Ramos (cell line): ENCODE measurements around the gene CLEC1A.

Experiments used
- in situ Hi-C: fragments of 300-500 bp; cut with MboI; formaldehyde crosslinking; loops from one replicate; pipeline ENCODE4 v1.14.3; 2022; ENCODE audit warnings: low sequenced_read_pairs; ENCODE audit not compliant: unreplicated experiment

Gene CLEC1A

GRCh38 chr12:10102322-10102721 is 3.5 kb upstream of the CLEC1A start:
- in situ Hi-C loops: no loop called here

DNA sequence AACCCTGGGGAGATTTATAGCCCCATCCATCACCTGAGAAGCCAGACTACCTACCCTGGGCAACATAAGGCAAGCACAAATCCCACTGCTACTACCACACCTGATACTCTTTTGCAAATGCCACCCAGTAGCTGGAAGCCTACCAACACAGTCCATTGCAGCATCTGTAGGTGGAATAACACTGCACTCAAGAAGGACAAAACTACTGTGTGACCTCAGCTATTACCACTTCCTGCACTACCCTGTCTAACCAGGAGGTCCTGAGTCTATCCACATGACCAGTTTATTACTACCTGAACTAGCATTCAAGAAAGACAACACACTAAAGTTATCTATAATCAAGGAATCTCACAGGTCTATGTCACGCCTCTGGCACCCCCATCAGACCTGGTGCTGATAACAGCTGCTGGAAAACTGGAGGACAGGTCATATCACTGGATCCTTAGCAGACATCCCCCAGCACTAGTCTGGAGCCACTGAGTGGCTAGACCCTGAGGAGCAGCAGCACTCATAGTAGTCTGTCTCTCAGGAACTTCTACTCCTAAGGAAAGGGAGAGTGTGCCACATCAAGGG is 2.9 kb upstream of the CLEC1A start:
- in situ Hi-C loops: no loop called here

DNA sequence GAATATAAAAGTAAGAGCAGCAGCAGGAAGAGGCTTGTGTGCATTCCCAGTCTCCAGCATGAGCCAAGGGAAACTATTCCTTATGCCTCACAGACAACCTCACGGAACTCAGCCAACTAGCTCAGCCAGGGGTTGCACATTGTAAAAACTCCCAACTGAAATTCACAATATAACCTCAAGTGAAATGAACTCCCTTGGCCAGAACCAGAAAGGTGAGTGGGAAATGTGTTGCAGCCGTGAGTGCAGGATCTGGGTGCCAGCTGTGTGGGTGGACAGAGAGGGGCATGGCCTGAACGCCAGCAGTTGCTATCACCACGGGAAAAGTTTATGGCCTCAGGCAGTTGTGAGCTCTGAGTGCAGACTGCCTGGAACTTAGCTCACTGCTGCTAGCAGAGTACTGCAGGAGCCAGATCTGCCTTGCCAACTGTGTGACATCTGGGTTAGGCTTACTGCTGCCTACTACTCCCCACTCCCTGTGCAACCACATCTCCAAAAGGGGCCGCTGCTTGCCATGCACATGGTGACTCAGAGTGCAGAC is 2.3 kb upstream of the CLEC1A start:
- in situ Hi-C loops: no loop called here

DNA sequence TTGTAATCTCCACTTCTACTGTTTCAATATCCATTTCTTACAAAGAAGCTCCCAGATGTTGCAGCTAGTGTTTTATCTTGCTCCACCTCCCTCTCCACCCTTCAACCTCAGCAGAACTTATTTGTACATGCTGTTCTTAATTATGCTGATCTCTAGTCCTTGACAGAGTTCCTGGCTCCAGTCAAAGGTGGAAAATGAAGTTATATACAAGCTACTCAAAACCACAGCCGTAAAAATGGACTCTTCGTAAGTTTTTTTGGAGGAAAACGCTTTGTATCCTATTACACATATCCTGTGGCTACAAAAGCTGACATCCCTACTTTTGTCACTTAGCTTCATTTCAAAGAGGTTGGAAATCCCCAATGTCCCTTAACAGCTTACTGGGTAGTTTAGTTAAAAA is 1.3 kb downstream of the CLEC1A start:
- in situ Hi-C loops: no loop called here

GRCh38 chr12:10095971-10096370 is 2.8 kb downstream of the CLEC1A start:
- in situ Hi-C loops: no loop called here

DNA sequence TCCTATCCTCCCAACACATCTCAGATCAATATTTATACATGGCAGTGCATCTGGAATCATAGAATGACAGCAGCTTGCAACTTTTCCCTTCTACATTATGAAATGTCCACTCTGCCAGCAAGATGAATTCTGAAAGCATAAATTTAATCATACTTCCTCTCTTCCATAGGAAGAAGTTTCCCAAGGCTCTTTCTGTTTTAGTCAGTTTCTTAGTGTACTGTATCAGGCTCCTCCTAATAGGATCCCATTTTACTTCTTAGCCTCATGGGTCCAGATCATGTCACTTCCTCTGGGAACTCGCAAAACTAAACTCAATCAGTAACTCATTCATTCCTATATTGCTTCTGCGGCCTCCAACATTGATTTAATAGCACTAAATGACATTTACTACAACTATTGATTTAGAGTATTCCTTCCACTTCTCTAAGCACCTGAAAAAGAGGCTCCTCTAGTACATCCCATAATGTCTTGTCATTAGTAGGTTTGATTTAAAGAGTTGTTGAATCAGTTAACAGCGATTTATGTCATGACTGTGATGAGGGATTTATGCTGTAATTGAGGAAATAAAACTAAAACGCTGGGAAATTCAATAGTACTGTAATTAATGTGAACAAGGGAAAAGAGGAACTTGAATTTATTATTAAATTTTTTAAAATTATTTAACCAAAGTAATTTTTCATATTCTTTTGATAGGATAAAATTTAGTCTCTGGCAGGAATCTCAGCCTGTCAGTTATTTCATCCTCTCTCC is 4.0 kb downstream of the CLEC1A start:
- in situ Hi-C loops: no loop called here

DNA sequence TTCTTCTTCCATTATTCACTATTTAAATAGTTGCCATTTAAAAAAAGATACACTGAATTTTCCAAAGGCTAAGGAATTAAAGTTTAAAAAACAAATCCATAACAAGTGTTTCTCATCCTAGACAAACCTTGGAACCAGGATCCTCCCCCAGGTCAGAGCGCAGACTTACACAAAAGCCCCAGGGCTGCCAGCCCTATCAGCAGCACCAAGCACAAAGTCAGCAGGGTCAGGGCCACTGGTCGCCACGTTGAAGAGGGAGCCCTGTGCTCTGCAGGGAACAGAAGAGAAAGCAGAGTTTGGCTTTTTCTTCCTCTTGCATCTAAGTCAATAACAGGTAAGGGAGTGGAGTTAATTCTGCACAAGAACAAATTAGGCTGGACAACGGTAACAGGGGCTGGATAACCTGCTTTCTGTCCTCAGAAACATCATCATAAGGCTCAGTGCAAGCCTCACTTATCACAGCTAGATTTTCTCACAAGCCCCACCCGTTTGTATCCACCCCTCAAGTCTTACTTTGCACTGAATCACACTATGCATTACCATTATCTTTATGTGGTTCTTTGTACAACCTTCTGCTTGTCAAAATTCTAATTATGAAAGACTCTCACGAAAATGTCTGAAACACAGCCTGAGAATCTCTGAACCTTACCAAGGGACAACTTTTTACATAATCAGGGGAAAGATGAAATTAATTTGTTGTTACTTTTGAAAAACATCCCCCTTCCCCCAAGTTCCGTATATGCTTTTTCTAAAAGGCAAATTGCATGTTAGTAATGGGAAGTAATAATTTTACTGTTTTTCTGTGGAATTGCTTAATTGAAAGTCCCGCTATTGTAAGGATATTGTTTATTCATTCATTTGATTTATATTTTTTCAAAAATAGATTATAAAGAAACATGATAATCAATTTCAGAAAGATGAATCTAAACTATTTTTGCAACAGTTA is 9.6 kb downstream of the CLEC1A start:
- in situ Hi-C loops: no loop called here

GRCh38 chr12:10088031-10088430 is 10.8 kb downstream of the CLEC1A start:
- in situ Hi-C loops: no loop called here

DNA sequence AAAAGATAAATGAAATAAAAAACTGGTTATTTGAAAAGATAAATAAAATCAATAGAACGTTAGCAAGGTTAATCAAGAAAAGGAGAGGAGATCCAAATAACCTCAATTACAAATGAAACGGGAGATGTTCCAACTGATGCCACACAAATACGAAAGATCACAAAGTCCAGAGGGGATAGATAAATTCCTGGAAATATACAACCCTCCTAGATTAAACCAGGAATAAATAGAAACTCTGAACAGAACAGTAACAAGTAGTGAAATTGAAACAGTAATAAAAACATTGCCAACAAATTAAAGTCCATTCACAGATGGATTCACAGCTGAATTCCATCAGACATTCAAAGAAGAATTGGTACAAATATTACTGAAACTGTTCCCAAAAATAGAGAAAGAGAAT is 12.4 kb downstream of the CLEC1A start:
- in situ Hi-C loops: no loop called here

- in situ Hi-C loops: no loop called here
These were observed 14.1 kb downstream of the CLEC1A start for GRCh38 chr12:10084733-10085132.

DNA sequence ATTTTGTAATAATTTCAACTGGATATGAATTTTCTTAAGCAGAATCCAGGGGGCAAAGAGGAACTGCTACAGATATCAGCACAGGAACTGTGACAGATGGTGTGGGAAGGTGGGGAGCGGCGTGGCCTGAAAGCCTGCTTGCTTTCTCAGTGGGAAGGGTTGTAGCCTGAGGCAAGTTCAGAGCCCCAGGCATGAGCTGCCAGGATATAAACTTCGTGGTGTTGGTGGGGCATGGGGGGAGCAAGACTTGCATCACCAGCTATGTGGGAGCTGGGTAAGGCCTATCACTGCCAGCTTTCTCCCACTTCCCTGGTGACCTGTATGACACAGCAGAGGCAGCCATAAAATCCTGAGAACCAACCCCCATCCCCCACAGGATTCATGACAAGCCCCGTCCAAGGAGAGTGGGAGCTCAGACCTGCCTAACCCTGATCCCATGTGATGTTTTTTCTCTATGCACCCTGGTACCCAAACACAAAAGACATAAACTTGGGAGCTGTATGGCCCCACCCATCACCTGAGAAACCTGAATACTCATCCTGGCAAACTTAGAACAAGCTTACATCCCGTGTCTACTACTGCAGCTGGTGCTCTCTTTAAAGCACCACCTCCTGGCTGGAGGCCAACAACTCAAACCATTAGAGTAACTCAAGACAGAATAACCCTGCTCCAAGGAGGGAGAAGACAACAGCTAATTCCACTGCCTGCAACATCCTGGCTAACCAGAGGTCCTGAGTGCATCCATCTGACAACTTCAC is 16.5 kb downstream of the CLEC1A start:
- in situ Hi-C loops: no loop called here

DNA sequence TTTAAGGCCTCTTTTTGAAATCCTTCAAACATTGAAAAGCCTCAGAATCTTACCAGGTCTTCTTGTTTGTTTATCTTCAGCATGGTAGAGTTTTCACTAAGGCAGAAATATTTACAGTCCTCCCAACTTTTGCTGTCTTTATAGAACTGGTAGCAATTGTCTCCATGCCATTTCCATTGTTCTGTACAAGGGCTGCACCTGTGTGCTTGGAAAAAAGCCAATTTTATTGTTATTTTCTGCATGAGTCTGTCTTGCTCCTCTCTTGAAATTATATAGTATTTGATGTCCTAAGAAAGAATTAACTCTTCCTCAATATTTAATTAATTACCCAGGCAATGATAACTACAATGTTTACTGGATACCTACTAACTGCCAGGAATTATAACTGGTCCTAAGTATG is 23.3 kb downstream of the CLEC1A start:
- in situ Hi-C loops: no loop called here

- in situ Hi-C loops: no loop called here
These were observed 25.5 kb downstream of the CLEC1A start for GRCh38 chr12:10073261-10073660.

DNA sequence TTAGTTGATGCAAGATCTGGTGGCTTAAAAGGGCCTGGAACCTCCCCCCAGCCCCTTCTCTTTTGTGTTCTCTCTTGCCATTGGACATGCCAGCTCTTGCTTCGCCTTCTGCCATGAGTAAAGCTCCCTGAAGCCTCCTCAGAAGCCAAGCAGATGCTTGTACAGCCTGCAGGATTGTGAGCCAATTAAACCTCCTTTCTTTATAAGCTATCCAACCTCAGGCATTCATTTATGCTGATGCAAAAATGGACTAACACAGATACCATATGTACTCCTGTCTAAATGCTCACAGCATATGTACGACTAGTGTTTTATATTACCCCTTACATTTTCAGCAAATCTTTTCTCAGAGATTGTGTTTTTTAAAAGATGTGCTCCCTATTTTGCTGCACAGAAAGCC is 26.7 kb downstream of the CLEC1A start:
- in situ Hi-C loops: no loop called here

DNA sequence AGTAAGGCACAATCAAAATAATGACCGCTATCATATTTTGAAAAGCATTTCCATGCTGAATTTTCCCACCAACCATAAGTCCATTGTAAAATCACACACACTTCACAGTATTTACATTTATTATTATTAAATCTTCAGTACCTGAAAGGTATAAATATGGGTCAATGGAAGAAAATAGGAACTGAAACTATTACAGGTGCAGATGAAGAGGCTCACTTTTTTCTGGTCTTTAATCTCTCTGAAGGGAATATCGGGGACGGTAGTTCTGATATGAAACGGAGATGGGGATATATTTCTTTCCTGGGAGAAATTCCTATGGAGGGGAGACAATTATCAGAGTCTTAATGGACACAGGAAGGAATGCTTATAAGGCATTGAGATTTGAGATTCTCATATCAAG is 28.4 kb downstream of the CLEC1A start:
- in situ Hi-C loops: no loop called here

DNA sequence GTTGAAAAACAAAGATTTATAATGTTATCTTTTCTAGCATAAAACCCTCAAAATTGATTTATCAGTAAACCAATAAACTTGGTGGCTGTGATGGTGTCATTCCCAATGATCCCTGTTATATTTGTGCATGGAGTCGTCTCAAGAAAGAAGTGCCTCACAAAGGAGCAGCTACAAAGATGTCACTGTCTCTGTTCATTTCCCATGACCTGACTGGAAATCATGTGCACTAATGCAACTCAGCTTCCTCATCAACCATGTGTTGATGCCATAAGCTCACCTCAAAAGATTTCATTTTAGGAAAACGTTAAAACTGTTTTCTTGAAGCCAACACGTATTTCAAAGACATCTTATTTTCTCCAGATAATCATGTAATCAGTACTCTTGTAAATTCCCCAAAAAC is 28.8 kb downstream of the CLEC1A start:
- in situ Hi-C loops: no loop called here

GRCh38 chr12:10069099-10069498 is 29.7 kb downstream of the CLEC1A start:
- in situ Hi-C loops: no loop called here

- in situ Hi-C loops: no loop called here
These were observed 30.1 kb downstream of the CLEC1A start for GRCh38 chr12:10068644-10069043.

- in situ Hi-C loops: no loop called here
These were observed 30.8 kb downstream of the CLEC1A start for GRCh38 chr12:10067942-10068341.

GRCh38 chr12:10067264-10067663 is 31.5 kb downstream of the CLEC1A start:
- in situ Hi-C loops: no loop called here
